GM18909 (cell line): Measurements from ENCODE around the gene DNAJC5.
"Not testable (repeated sequence)": the region's sequence is repeated elsewhere in the genome, so short reads cannot be mapped to it uniquely, and the experiment has no call there.

Experiments
- ATAC-seq: cut with Tn5 transposase; IDR thresholded peaks from one replicate; pipeline ENCODE4 v1.9.1; 2021; ENCODE audit warnings: mild to moderate bottlenecking; ENCODE audit not compliant: unreplicated experiment, poor library complexity

The DNAJC5 gene

DNA sequence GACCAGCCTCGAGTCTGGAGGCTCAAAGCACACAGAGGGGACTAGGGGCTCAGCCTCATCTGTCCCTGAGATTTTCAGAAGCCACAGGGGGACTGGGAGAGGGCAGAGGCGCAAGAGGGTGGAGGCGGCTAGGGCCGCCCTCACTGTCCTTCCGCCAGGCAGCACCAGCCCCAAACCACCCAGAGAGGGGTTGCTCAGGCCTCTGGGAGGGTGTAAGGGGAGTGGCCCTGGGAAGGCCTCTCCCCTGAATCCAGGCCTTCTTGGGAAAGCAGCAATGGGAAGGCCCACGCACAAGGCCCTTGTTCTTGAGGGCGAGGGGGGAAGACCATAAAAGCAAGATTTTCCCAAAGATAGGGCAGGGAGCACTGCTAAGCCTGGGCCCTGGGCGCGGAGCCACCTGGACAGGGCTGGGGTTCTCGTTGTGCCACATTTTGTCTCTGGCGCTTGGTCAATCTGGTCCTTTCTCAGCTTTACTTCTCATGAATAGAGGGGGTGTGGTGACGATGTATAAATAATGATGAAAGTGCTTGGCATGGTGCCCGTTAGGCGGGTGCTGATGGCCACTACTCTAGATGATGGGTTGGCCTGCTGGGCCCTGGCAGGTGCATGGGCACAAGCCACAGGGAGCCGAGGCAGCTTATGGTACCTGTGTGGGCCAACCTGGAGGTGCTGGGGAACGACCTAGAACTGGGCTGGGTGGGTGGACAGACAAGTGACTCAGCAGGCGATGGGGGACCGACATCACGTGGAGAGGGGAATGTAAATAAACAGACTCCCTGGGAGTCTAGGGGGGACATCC lies 79.7 kb downstream of the DNAJC5 start:
- no peak for ATAC-seq

DNA sequence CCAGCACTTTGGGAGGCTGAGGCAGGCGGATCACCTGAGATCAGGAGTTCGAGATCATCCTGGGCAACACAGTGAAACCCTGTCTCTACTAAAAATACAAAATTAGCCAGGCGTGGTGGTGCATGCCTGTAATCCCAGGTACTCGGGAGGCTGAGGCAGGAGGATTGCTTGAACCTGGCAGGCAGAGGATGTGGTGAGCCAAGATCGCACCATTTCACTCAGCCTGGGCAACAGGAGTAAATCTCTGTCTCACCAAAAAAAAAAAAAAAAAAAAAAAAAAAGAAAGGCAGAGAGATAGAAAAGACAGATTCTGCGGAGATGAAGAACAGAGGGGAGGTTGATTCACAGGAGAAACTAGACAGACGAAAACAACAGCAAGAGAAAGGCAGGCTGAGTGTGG lies 81.6 kb downstream of the DNAJC5 start:
- ATAC-seq: not testable (repeated sequence)

DNA sequence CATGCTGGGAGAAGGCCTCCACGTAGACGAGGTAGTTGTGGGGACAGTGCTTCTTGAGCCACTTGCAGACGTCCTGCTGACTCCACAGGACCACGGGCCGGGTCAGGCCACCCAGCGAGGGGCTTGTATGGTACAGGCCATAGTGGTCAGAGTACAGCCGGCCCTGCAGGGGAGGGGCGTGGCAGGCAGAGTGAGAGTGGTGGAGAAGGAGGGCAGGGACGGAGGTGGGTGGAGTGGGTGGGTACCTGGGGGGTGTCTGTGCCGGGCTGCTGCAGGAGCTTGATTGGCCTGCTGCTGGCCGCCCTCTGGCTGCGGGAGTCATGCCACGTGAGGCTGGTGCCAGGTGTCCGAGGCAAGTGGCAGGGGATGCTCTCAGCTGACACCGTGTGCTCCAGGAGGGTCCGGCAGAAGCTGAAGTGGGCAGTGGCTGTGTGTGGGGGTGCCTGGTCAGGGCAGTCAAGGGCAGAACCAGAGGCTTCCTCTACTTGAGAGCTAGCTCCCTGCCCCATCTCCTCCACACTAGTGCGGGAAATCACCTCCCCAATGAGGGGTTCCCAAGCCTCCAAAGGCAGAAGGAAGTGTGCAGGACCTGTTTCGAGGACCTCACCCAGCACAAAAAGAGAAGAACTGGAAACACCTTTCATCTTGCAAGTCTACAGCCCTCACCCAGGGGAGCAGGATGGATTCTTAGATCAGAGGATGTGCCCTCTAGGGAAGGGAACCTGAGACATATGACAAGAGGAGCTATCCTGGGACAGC lies 82.2 kb downstream of the DNAJC5 start:
- no peak for ATAC-seq

DNA sequence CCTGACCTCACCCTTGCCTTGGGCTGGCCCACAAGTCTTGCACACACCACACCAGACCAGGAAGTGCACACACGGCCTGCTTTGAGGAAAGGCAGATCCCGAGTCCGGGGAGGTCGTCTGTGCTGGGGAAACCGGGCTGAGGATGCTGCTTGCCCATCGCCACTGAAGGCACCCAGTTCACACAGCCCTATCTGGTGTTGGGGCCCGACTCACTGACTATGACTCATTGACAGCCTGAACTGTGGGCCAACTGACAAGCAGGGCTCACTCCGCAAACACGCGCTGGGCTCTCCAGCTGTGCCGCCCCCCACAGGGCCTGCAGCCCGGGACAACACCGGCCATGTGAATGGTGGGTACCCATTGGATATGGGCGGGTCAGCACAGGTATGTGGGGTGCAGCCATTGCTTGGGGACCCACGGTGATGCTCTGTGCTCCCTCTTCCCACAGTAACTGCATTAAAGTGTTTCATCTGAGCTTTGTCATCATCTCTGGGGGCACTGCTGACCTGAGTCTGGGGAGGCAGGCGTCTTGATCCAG lies 82.9 kb downstream of the DNAJC5 start:
- ATAC-seq: no peak

DNA sequence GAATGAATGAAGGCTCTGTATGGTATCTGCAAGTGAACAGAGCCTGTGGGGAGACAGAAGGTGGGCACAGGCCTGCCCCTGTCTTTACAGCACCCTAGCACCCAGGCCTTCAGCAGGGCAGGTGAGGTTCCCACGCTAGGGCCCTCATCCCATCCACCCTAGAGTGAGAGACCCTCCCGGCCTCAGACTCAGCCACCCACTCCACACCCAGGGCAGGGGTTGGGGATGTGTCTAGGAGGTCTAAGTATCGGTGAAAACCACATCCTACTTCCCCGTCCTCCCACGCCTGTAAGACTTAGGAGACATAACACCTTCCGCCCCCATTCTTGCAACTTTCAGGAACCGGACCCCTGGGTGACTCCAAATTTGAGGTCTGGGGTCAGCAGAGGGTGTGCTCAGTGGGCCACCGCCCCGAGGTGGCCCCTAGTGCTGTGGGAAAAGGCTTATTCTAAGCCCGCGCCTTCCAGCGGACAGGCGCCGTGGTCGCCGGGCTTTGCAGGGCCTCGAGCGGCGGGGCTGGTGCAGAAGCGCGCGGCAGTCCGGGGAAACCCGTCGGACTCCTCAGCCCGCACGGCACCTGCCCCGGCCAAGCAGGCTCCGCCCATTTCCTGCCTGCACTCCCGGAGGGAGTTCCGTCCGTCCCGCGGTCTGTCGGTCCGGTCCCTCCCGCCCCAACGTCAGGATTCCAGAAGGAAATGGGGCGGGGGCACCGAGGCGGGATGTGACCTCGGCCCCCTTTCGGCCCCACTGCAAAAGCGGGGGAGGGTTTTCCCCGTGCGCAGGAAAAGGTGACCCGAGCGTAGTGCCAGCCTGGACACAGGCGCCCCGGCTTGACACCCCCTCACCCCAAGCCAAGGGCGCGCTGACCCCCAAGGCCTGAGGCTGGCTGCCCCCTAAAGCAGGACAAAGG lies 83.6 kb downstream of the DNAJC5 start:
- ATAC-seq: no peak

DNA sequence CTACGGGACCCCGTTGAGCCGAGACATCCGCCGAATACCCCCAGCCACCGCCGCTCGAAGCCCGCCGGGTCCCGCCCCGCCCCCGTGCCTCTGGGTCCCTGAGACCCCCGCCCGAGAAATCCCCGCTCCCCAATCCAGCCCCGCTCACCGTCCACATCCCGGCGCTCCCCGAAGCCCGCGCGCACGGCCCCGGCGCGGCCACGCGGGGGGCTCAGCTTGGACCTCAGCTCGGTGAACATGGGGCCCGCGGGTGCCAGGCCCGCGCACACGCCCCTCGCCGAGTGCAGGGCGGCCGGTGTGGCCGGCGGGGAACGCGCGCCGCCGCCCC lies 84.3 kb downstream of the DNAJC5 start:
- no peak for ATAC-seq

DNA sequence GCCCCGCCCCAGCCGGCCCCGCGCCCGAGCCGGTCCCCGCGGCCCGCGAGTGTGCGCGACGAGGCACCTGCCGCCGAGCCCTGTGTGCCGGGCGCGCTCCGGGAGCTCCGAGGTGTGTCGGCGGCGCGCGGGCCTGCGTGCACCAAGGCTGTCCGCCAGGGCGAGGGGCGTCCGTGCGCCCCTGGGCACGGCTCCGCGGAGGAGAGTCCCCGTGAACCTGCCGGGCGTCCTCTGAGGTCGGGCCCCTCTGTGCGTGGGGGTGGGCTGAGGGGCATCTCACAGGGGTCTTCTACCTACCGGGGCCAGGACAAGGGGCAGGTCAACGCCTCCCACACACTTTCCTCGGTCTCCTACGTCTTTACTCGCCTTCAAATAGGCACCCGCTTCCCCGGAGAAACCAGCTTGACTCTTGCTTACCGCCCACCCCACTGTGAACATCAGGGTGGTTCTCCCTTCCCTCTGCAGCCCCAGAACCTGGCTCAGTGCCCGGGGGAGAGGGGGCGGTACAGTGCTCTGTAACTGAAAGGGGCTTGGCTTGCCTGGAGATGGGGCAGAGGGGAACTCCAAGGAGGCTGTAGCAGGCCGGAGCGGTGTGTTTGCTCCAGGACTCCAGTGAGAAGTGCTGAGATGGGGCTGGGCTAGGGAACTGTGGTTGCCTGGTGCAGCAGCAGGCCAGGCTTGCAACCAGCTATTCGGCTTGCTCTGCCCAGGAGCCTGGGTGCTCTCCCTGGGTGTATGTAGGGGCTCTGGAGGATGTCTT lies 84.8 kb downstream of the DNAJC5 start, which contains the start of gene SAMD10:
SAMD10 (minus strand) TSS at position 86 of the 760 bp plus-strand sequence. CDS start 175 bp downstream, outside the sequence.
- ATAC-seq: no peak

DNA sequence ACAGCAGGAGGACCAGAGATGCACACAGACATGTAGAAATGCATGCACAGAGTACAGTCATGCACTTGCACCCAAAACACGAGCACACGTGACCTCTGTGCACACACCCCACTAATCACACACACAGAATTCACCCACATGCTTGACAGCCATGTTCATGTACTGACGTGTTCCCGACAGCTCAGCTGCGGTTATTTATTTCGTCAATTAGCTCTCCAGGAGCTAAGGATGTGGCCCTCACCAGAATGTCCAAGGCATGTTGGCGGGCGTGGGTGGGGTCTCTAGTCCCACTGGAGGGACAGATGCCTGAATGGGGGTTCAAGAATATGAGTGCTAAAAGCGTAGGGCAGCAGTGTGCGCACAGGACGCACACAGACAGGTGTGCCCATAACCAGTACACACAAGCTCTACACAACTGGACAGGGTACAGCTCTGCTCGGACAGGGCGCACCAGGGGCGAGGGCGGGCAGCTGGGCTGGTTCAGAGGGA lies 85.4 kb downstream of the DNAJC5 start:
- peak; percentile 13 for ATAC-seq

DNA sequence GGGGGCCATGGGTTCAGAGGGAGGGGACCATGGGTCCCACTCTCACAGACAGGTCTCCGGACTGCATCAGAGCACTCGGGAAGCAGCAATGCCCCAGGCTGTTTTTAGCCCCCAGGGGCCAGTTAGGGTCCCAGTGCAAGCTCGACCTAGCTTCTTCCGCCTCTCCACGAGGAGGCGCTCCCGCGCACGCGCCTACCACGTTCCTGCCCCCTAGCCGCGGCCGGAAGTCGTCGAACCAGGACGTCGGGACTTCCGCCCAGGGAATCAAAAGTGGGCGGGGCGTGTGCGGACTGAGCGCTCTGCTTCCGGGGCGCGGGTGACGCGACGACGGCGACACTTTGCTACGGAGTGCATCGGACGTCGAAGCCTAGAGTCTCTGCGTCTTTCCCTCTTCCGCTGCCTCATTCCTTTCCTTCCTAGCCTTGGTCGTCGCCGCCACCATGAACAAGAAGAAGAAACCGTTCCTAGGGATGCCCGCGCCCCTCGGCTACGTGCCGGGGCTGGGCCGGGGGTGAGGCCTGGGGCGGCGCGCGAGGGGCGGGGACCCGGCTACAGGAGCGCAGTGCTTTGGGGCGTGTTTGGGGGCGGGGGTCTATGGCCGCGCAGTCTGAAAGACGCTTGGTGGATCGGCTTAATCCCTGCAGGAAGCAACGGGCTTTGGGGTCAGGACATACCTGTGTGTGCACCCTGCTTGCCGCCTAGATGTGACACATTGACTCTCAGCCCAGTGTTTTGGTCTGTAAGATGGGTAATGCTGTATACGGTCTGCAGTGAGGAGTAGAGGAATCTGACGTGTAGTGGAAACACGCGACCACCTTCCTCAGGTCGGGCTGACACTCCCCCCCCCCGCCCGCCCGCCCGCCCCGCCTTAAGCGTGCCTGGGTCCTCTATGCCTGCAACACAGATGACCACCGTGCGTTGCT lies 86.1 kb downstream of the DNAJC5 start, which contains the start of gene PRPF6:
PRPF6 (plus strand) TSS at position 327 of the 923 bp plus-strand sequence; CDS start at position 441, 114 bp downstream.
- ATAC-seq: peak; percentile 61

DNA sequence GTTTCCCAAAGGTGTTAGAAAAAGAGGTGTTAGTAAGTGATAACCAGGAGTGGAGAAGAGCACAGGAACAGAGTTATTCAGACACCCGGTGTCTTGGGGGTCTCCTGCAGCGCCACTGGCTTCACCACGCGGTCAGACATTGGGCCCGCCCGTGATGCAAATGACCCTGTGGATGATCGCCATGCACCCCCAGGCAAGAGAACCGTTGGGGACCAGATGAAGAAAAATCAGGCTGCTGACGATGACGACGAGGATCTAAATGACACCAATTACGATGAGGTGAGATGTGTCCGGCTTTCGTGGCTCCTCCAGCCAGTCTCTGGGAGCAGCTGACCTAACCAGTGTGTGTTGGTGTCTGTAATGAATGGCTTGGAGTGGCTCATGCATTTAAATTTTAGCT lies 88.0 kb downstream of the DNAJC5 start:
- ATAC-seq: no peak
